Measurements from ENCODE around the gene DOCK11. TPM values are rescaled to one million over a fixed set of nuclear protein-coding genes. Genes with fewer than 3 reads are reported as not detected.

DOCK11 gene
- total RNA-seq, 1 experiment from 2014 or later: 13.1 TPM

DNA sequence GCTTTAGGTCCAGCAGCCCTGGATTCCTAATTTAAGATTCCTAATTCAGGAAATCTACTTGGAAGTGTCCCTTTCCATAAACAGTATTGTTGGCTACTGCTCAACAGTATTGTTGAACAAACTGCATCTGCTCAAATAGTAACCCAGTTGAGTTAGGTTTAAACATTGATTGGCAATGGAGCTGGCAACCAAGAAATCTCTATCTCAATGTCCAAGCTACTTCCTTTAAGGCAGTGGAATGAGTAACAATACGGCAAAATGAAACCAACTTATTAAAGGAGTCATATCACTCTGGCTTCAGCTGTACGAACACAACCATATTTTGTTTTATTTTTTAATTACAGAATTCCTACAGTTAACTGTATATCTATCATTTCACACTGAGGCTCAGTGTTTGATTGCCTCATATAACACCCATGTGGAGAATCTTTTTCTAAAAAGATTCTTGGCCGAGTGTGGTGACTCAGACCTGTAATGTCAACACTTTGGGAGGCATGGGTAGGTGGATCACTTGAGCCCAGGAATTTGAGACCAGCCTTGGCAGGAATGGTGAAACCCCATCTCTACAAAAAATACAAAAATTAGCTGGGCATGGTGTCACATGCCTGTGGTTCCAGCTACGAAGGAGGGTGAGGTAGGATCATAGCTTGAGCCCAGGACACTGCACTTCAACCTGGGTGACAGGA is 160.1 kb downstream of the DOCK11 start (continued):
- TF ChIP-seq ZNF532 (CRISPR knock-in tag; IDR thresholded peaks at IDR 0.05; ENCODE audit: borderline replicate concordance): no peak
- no peak for TF ChIP-seq ATF6 (CRISPR knock-in tag; IDR thresholded peaks at IDR 0.05)
- no peak for TF ChIP-seq E2F1 (CRISPR knock-in tag; IDR thresholded peaks at IDR 0.05)
- TF ChIP-seq ATF3 (CRISPR knock-in tag; conservative IDR thresholded peaks at IDR 0.05): no peak
- TF ChIP-seq IRF2 (CRISPR knock-in tag; IDR thresholded peaks at IDR 0.05; ENCODE audit: borderline replicate concordance, low read depth): no peak
- no peak for TF ChIP-seq PRRX2 (CRISPR knock-in tag; IDR thresholded peaks at IDR 0.05)
- no peak for TF ChIP-seq ZNF121 (CRISPR knock-in tag; IDR thresholded peaks at IDR 0.05)
- no peak for TF ChIP-seq HMGA2 (CRISPR knock-in tag; IDR thresholded peaks at IDR 0.05)
- no peak for TF ChIP-seq GRHL2 (CRISPR knock-in tag; IDR thresholded peaks at IDR 0.05; ENCODE audit: insufficient replicate concordance, severe bottlenecking)
- TF ChIP-seq, protein P1, sequence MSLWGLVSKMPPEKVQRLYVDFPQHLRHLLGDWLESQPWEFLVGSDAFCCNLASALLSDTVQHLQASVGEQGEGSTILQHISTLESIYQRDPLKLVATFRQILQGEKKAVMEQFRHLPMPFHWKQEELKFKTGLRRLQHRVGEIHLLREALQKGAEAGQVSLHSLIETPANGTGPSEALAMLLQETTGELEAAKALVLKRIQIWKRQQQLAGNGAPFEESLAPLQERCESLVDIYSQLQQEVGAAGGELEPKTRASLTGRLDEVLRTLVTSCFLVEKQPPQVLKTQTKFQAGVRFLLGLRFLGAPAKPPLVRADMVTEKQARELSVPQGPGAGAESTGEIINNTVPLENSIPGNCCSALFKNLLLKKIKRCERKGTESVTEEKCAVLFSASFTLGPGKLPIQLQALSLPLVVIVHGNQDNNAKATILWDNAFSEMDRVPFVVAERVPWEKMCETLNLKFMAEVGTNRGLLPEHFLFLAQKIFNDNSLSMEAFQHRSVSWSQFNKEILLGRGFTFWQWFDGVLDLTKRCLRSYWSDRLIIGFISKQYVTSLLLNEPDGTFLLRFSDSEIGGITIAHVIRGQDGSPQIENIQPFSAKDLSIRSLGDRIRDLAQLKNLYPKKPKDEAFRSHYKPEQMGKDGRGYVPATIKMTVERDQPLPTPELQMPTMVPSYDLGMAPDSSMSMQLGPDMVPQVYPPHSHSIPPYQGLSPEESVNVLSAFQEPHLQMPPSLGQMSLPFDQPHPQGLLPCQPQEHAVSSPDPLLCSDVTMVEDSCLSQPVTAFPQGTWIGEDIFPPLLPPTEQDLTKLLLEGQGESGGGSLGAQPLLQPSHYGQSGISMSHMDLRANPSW (CRISPR knock-in tag; conservative IDR thresholded peaks at IDR 0.05; ENCODE audit: low read depth): no peak
- TF ChIP-seq JAZF1 (CRISPR knock-in tag; IDR thresholded peaks at IDR 0.05): no peak
- no peak for TF ChIP-seq ZNF423 (CRISPR knock-in tag; IDR thresholded peaks at IDR 0.05)
- no peak for TF ChIP-seq FOXJ3 (CRISPR knock-in tag; IDR thresholded peaks at IDR 0.05; ENCODE audit: borderline replicate concordance)
- TF ChIP-seq, protein P2, sequence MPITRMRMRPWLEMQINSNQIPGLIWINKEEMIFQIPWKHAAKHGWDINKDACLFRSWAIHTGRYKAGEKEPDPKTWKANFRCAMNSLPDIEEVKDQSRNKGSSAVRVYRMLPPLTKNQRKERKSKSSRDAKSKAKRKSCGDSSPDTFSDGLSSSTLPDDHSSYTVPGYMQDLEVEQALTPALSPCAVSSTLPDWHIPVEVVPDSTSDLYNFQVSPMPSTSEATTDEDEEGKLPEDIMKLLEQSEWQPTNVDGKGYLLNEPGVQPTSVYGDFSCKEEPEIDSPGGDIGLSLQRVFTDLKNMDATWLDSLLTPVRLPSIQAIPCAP (CRISPR knock-in tag; IDR thresholded peaks at IDR 0.05): no peak

- Mint-ChIP-seq H3K4me1 (no peaks in the 10 kb centered on the region), H3K4me3 (no peak overlapping the region), H3K27ac (no peak overlapping the region), H3K9me3 (no peaks in the 10 kb centered on the region), H3K36me3 (0 out of 2 replicates have a peak, but pooled peaks cover 2% of the 10 kb centered on the region), H3K27me3 (ENCODE audit: low read depth) (no peaks in the 10 kb centered on the region)
- ChIA-PET POLR2A (no interaction called here), CTCF (no interaction called here)
- ATAC-seq (no peak), DNase-seq (ENCODE audit: low spot score) (no peak)
- TF ChIP-seq CDX4 (CRISPR knock-in tag; IDR thresholded peaks at IDR 0.05; ENCODE audit: borderline replicate concordance): no peak
Measured at GRCh38 chrX:118657413-118657812, 161.8 kb downstream of the DOCK11 start.
